ENCODE results near the gene SLC38A1.
"Not testable (repeated sequence)": the region's sequence is repeated elsewhere in the genome, so short reads cannot be mapped to it uniquely, and the experiment has no call there.

The SLC38A1 gene

DNA sequence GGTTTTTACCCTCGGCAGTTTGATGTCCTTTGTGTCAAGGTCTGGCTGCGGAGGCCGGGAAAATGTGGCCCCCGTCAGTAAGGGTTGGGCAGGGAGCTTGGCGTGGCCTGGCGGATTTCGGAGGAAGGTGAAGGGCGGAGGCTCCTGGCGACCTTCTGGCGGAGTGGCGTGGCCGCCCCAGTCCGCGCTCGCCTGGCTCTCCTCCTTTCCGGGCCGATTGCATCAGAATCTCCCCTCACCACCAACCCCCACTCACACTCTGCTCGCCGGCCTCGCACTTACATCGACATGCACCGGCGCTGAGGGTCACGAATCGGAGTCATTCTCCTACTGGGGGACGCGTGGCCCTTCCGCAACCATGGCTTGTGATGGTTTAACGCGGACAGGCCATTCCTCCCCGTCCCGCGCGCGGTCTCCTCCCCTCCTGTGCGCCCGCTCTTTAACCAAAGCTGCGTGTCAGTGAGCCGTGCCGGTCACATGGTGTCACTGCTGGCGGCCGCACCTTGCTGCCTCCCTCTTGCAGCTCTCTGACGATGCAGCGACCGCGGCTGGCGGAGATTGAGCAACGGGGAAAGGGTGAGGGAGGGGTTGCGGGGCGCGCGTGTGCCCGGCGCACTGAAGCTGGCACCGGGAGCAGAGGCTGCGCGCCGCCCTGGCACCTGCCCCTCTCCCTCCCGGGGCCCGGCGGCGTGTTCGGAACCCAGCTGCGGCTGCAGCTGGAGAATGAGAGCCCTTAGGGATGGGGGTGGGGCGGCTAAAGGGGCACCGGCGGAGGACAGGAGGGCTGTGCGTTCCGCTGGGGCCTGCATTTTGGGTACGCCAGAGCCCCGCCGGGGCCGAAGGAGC, at the start of gene SLC38A1:
Gene SLC38A1, minus strand, starts transcription at position 461 of the 846 bp plus-strand sequence. CDS start 29,243 bp downstream, outside the sequence.
- peak; percentile 71 for DNase-seq (ENCODE audit: low read depth in 1 of 2, low spot score in 1 of 2)

- no peak for DNase-seq (ENCODE audit: low read depth in 1 of 2, low spot score in 1 of 2)
These were observed 49.2 kb upstream of the SLC38A1 start for GRCh38 chr12:46318037-46318436.

GRCh38 chr12:46304070-46304469, 35.2 kb upstream of the SLC38A1 start:
- no peak for DNase-seq (ENCODE audit: low read depth in 1 of 2, low spot score in 1 of 2)

GRCh38 chr12:46303039-46303666, 34.3 kb upstream of the SLC38A1 start:
- peak in 1 of 2 donors; percentile 8 for DNase-seq (ENCODE audit: low read depth in 1 of 2, low spot score in 1 of 2)

- DNase-seq (ENCODE audit: low read depth in 1 of 2, low spot score in 1 of 2) = no peak
These were observed 32.1 kb upstream of the SLC38A1 start for GRCh38 chr12:46300910-46301309.

GRCh38 chr12:46299851-46300250, 31.0 kb upstream of the SLC38A1 start:
- no peak for DNase-seq (ENCODE audit: low read depth in 1 of 2, low spot score in 1 of 2)

- DNase-seq (ENCODE audit: low read depth in 1 of 2, low spot score in 1 of 2) = no peak
These were observed 29.4 kb upstream of the SLC38A1 start for GRCh38 chr12:46298261-46298660.

DNA sequence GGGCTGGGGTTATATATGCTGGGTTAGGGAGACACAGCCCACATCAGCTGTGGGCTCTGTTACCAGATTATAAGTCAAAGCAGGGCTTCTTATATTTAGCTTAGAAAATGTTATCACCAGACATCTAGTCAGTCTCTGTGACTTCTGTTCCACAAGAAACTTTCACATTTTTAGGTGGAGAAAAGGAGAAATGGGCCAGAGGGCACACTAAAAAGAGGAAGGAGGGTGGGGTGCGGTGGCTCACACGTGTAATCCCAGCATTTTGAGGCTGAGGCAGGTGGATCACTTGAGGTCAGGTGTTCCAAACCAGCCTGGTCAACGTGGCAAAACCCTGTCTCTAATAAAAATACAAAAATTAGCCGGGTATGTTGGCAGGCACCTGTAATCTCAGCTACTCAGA, 28.0 kb upstream of the SLC38A1 start:
- DNase-seq (ENCODE audit: low read depth in 1 of 2, low spot score in 1 of 2) = no peak

DNA sequence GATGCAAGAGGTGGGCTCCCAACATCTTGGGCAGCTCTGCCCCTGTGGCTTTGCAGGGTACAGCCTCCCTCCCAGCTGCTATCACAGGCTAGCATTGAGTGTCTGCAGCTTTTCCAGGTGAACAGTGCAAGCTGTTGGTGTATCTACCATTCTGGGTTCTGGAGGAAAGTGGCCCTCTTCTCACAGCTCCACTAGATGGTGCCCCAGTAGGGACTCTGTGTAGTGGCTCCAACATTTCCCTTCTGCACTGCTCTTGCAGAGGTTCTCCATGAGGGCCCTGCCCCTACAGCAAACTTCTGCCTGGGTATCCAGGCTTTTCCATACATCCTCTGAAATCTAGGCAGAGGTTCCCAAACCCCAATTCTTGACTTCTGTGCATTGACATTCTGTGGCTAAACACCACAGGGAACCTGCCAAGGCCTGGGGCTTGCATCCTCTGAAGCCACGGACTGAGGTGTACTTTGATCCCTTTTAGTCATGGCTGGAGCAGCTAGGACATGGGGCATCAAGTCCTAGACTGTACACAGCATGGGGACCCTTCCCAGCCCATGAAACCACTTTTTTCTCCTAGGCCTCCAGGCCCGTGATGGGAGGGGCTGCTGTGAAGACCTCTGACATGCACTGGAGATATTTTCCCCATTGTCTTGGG, 24.0 kb upstream of the SLC38A1 start:
- no peak for DNase-seq (ENCODE audit: low read depth in 1 of 2, low spot score in 1 of 2)

- not testable (repeated sequence) for DNase-seq (ENCODE audit: low read depth in 1 of 2, low spot score in 1 of 2)
These were observed 23.1 kb upstream of the SLC38A1 start for GRCh38 chr12:46291953-46292352.

GRCh38 chr12:46285177-46285576, 16.3 kb upstream of the SLC38A1 start:
- DNase-seq (ENCODE audit: low read depth in 1 of 2, low spot score in 1 of 2) = not testable (repeated sequence)

DNA sequence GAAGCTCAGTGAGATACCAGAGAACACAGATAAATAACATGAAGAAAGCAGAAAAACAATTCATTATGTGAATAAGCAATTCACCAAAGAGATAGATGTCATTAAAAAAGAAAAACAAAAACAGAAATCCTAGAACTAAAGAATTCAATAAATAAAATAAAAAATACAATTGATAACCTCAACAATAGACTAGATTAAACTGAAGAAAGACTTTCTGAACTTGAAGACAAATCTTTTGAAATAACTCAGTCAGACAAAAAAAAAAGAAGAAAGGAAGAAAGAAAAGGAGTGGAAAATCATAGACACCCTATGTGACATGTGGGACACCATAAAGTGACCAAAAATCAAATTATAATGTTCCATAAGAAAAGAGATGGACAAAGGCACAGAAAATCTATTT, 14.0 kb upstream of the SLC38A1 start:
- no peak for DNase-seq (ENCODE audit: low read depth in 1 of 2, low spot score in 1 of 2)

DNA sequence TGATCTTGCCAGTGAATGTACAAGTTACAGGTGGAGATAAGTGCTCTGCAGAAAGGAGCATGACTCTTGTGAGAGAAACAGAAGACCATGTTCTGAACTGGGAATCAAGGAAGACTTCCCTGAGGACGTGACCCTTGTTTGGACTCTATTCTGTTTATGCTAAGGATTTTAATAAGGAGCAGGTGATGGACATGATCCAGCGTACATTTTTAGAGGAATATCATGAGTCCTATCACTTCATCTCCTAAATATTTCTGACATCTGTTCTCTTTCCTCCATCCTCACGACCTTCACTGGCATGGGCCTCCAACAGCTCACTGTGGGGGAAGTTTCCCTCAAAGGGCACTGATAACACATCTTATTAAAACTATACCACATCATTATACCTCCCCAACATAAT, 7.9 kb upstream of the SLC38A1 start:
- DNase-seq (ENCODE audit: low read depth in 1 of 2, low spot score in 1 of 2) = no peak

GRCh38 chr12:46271863-46272262, 3.0 kb upstream of the SLC38A1 start:
- no peak for DNase-seq (ENCODE audit: low read depth in 1 of 2, low spot score in 1 of 2)

DNA sequence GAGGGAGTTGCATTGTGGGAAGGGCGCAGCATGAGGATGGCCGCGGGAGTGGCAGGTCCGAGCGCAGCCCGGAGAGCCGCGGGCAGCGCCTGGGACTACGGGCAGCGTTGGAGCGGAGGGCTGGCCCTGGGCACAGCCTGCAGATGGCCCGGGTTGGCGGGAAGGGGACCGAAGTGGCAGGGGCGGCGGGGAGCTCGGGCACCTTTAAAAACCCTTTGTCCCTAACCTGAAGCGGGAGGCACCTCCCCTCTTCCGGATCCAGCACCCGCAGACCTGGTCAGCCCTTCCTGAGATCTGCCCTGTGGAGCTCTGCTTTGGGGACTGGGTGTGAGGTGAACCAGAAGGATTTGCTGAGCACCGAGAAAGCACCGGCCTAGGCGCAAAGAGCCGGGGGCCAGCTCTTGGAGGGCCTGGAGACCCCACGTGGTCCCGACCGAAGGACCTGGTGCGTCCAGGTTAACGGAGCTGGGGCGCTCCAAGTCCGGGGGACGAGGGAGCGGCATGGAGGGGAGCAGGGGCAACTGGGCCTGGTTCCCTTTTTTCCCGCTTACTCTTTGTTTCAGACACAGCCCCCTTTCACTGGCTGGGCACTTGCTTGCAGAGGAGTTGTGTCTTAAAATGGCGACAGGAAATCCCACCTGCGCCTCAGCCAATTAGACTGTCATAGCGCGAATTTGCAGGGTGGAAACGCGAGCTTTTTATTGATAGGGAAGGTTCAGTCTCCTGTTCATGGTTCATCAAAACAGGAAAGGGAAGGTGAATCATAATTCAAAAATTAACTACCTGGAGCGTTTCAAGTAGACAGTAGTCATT, 792 bp upstream of the SLC38A1 start:
- peak; percentile 34 to 54 for DNase-seq (ENCODE audit: low read depth in 1 of 2, low spot score in 1 of 2)

DNA sequence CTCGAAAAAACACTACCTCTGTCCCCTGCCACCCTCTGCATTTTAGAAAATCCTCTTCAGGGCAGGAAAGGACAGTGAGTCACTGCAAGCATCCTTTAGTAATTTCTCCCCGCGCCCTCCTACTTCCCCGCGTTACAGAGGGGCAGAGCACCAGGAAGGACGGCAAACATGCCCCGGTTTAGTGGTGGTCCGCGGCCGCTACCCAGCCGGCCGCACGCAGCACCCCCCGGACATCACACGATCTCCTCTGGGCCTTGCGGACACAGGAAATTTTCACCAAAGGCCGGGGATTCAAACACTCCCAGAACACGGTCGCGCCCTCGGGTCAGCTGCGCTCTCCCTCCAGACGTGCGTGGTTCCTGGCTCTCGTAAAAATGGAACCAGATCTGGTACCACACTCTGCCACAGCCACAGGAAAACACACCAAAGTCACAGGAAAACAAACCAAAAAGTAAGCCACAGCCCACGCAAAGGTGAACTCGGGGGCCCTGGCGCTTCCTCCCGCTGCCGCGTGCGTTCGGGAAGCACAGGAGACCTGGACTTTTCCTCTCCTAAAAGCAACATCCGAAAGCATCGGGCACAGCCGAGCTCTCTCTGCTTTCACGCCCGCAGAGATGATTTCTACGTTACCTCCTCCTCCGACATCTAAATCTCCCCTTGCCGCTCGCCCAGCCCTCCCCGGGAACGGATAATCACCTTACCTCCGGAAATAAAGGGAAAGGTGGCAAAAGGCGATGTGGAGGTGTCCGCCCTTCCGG, 839 bp downstream of the SLC38A1 start:
- DNase-seq (ENCODE audit: low read depth in 1 of 2, low spot score in 1 of 2) = peak in 1 of 2 donors; percentile 17

- no peak for DNase-seq (ENCODE audit: low read depth in 1 of 2, low spot score in 1 of 2)
These were observed 1.3 kb downstream of the SLC38A1 start for GRCh38 chr12:46267575-46267824.

DNA sequence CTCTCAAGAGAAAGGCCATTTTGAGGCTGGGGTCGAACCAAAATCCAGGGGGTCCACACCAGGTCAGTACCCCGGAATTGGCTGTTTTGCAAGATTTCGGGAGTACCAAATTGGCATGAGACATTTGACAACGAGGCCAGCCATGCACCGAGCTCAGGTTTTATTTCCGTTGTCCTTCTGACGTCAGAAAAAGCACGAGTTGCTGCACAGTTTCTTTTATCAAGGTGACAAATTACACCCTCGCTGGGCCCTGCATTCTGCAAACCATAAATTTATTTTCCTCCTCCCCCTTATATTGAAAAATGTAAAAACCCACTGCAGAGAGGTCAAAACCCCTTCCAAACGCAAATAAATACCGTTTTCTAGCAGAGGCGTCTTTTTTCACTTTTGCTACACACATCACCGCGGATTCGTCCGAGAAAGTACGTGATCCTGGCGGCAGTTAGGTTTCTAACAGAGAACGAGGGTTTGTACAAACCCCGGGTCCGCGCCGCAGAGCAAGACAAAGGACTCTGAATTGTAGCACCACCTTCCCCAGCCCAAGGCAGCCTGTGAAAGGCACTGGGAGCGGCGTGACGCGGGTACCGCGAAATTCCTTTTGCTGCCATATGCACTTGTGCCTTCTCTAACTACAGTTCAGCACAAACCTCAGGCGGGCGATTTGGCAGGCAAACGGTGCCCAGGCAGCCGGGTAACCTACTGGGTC, 1.8 kb downstream of the SLC38A1 start:
- DNase-seq (ENCODE audit: low read depth in 1 of 2, low spot score in 1 of 2) = peak; percentile 33 to 34

DNA sequence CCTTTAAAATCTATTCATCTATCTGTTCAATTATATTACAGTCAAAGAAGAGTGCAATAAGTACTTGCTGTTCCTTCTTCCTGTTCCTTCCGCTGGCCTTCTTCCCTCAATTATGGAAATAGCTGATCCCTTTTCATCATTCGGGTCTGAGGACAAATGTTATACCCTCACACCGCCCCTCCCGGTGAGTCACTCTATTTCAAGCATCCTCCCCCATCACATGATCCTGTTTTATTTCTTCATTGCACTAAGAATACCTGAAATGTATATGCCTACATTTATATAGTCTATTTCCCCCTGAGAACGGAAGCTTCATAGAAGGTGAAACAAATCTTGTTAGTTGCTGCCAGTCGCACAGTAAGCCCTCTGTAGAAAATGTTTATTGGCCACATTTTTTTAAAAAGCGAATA, 2.5 kb downstream of the SLC38A1 start:
- DNase-seq (ENCODE audit: low read depth in 1 of 2, low spot score in 1 of 2) = no peak

- no peak for DNase-seq (ENCODE audit: low read depth in 1 of 2, low spot score in 1 of 2)
These were observed 3.1 kb downstream of the SLC38A1 start for GRCh38 chr12:46265734-46266133.
